Measurements from ENCODE around the gene MIEF2.

The MIEF2 gene

DNA sequence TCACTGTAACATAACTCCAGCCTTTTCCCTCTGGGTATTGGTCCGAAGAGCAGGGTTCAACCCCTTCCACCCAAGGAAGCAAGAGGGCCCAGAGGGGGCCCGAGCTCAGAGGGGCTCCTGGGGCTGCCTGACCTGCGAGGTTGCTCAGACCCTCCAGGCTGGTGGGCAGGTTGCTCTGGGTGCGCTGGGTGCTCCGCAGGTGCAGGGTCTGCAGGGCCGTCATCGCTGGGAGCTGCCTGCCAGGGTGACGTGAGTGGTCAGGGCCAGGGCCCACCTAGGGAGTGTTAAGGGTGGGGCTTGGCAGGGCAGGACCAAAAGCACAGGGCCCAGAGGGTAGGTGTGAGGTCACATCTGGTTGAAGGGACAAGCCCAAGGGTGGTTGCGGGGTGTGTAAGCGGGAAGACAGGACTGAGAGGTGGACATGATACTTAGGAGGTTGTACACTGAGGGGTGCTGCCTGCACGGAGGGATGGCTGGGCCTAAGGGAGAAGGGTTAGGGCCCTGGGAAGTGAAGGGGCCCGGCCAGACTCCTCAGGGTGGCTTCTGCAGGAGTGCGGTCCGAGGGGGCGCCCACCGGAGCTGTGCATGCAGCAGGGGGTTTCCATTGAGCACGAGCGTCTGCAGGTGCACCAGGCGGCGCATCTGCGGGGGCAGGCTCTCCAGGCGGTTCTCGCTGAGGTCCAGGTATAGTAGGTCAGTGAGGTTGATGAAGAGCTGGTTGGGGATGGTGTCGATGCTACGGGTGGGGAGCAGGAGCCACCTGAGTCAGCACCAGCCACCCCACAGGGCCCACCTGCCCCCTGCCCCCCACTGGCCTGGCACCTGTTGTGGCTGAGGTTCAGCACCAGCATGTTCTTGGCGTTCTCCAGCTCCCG lies 6.3 kb upstream of the MIEF2 start:
- no peak for ATAC-seq (replicated peaks; ENCODE audit: extremely low read depth, poor library complexity, severe bottlenecking)
- no peak overlapping the region for H3K4me3 Mint-ChIP-seq
- H3K27me3 Mint-ChIP-seq, result no peaks in the 10 kb centered on the region
- no peak for DNase-seq (ENCODE audit: low spot score in 2 of 2)
- peaks cover 16% of the 10 kb centered on the region for H3K4me1 Mint-ChIP-seq
- H3K36me3 Mint-ChIP-seq (ENCODE audit: insufficient read depth), result peaks cover 42% of the 10 kb centered on the region
- no peaks in the 10 kb centered on the region for H3K9me3 Mint-ChIP-seq
- H3K27ac Mint-ChIP-seq (ENCODE audit: low read depth), result no peak overlapping the region

DNA sequence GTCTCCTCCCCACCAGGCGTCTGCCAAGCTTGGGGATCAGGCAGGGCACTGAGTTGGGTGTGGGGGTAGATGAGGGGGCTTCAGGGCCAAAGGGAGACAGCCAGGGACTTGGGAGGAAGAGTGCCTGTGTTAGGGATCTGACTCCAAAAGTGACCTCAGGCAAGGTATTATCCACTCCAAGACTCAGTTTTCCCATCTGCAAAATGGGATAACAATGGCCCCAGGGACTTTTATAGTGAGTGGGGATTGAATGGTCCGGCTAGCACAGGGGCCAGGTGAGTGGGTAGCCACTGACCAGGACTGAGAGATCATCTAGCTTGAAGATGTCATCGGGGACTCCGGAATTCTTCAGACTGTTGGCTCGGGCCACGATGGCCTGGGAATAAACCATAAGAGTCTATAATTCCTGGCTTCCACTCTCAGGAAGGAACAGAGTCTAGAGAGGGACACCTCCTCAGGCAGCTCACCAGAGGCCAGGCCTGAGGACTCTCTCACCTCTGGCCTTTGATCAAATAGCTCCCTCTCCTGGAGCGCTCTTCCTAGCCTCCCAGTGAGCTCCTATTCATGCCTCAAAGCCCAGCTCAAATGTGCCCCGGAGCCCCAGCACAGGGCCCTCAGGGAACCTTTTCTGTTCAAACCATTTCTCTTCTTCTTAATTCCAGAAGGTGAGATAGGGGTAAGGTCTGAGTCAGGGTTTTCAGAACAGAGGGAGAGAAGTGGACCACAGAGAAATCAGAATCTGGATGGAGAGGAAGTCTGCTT lies 5.4 kb upstream of the MIEF2 start:
- no peak overlapping the region for H3K4me3 Mint-ChIP-seq
- peak overlapping the region; percentile 25 for H3K27ac Mint-ChIP-seq (ENCODE audit: low read depth)
- peaks cover 38% of the 10 kb centered on the region for H3K36me3 Mint-ChIP-seq (ENCODE audit: insufficient read depth)
- H3K9me3 Mint-ChIP-seq, result no peaks in the 10 kb centered on the region
- H3K27me3 Mint-ChIP-seq, result no peaks in the 10 kb centered on the region
- no peak for ATAC-seq (replicated peaks; ENCODE audit: extremely low read depth, poor library complexity, severe bottlenecking)
- peaks cover 21% of the 10 kb centered on the region for H3K4me1 Mint-ChIP-seq
- no peak for DNase-seq (ENCODE audit: low spot score in 2 of 2)

DNA sequence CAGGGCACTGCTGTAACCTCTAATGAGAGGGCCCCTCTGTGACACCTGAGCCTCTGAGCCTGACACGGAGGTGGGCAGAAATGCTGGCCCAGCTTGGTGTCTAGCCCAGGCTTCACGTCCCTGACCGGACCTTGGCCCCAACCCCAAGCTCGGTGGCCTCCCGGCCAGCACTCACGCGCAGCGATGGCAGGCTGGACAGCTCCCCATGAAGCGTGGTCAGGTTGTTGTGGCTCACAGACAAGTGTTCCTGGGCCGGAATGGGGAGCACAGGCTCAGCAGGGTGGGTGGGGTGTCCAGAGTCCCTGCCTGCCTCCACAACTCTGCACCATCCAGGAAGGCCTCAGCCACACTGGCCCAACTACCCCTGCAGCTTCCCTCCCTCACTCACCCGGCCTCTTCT lies 4.1 kb upstream of the MIEF2 start:
- no peak overlapping the region for H3K27ac Mint-ChIP-seq (ENCODE audit: low read depth)
- no peak for ATAC-seq (replicated peaks; ENCODE audit: extremely low read depth, poor library complexity, severe bottlenecking)
- peaks cover 35% of the 10 kb centered on the region for H3K36me3 Mint-ChIP-seq (ENCODE audit: insufficient read depth)
- peaks cover 24% of the 10 kb centered on the region for H3K4me1 Mint-ChIP-seq
- H3K9me3 Mint-ChIP-seq, result no peaks in the 10 kb centered on the region
- no peak overlapping the region for H3K4me3 Mint-ChIP-seq
- no peak for DNase-seq (ENCODE audit: low spot score in 2 of 2)
- H3K27me3 Mint-ChIP-seq, result no peaks in the 10 kb centered on the region

DNA sequence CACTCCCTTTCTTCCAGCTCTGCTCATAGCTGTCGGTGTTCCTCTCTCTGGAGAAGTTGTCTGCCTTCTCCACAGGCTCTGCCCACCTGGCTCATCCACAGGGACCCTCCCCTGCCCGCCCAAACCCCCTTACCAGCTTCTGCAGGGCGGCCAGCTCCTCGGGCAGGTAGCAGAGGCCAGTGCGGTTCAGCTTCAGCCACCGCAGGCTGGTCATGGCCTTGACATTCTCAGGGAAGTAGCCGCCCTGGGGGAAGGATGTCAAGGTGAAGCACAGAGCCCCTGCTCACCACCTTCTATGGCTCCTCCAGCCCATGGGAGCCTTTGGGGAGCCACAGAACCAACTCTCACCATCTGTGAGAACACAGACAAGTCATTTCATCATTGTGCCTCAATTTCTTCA lies 3.7 kb upstream of the MIEF2 start:
- Mint-ChIP-seq H3K4me3 (peak overlapping the region; percentile 98), H3K4me1 (peaks cover 28% of the 10 kb centered on the region), H3K9me3 (no peaks in the 10 kb centered on the region), H3K27me3 (no peaks in the 10 kb centered on the region), H3K27ac (ENCODE audit: low read depth) (no peak overlapping the region), H3K36me3 (ENCODE audit: insufficient read depth) (peaks cover 32% of the 10 kb centered on the region)
- ATAC-seq (replicated peaks; ENCODE audit: extremely low read depth, poor library complexity, severe bottlenecking) (no peak), DNase-seq (ENCODE audit: low spot score in 2 of 2) (no peak)

DNA sequence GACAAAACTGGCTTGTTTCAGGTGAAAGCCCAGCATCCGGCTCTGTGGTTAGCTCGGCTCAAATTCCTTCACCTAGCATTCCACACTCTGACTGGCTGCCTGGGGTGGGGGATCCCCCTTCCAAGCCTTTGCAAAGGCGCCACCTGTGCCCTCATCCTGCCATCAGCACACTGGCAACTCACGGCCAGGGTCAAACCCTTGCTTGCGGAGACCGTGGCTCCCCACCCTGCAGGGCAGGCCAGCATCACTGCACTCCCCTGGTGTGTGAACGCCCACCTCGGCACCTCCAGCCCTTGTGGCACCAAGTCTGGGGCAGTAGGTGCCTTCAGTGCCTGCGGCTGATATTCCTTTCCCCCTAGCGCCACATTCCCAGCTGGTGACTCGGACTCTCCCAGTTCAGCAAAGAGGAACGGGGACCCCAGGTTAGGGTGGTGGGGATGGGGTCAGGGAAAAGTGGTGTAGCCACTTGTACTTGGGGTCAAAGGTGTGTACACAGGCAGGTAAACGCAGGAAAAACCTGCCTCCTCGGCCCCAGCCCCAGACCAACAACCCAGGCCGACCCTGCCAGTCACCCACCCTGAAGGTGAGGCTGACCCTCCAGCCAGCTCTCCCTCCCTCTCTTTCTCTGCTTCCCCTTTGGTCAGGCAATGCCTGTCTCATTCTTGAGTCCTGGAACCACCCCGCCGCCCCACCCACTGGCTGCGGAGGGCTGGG lies 3.0 kb upstream of the MIEF2 start:
- Mint-ChIP-seq H3K9me3 (no peaks in the 10 kb centered on the region), H3K4me1 (peaks cover 33% of the 10 kb centered on the region), H3K36me3 (ENCODE audit: insufficient read depth) (peaks cover 29% of the 10 kb centered on the region), H3K27ac (ENCODE audit: low read depth) (peak overlapping the region; percentile 89), H3K27me3 (no peaks in the 10 kb centered on the region), H3K4me3 (peak overlapping the region; percentile 98)
- DNase-seq (ENCODE audit: low spot score in 2 of 2) (no peak), ATAC-seq (replicated peaks; ENCODE audit: extremely low read depth, poor library complexity, severe bottlenecking) (no peak)

DNA sequence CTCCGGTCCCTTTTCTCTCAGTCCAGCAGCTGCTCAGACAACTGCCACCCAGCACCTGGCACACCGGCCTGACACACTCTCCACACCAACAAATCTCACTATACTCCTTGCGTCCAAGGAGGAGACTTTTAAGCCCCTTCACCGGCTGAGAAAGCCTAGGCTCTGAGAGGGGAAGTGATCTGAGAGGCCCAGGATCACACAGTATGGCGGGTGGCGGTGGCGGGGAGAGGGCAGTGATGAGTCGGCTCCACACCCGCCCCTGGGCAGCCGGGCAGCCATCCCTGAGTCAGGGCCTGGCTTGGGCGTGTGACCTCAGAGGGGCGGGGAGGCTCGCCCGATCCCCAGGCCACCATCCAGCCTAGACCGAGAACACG lies 2.5 kb upstream of the MIEF2 start:
- DNase-seq (ENCODE audit: low spot score in 2 of 2) (peak in 1 of 2 donors; percentile 33), ATAC-seq (replicated peaks; ENCODE audit: extremely low read depth, poor library complexity, severe bottlenecking) (peak; percentile 25)
- Mint-ChIP-seq H3K4me3 (peak overlapping the region; percentile 98), H3K27ac (ENCODE audit: low read depth) (peak overlapping the region; percentile 89), H3K4me1 (peaks cover 33% of the 10 kb centered on the region), H3K9me3 (no peaks in the 10 kb centered on the region), H3K36me3 (ENCODE audit: insufficient read depth) (peaks cover 27% of the 10 kb centered on the region), H3K27me3 (no peaks in the 10 kb centered on the region)

DNA sequence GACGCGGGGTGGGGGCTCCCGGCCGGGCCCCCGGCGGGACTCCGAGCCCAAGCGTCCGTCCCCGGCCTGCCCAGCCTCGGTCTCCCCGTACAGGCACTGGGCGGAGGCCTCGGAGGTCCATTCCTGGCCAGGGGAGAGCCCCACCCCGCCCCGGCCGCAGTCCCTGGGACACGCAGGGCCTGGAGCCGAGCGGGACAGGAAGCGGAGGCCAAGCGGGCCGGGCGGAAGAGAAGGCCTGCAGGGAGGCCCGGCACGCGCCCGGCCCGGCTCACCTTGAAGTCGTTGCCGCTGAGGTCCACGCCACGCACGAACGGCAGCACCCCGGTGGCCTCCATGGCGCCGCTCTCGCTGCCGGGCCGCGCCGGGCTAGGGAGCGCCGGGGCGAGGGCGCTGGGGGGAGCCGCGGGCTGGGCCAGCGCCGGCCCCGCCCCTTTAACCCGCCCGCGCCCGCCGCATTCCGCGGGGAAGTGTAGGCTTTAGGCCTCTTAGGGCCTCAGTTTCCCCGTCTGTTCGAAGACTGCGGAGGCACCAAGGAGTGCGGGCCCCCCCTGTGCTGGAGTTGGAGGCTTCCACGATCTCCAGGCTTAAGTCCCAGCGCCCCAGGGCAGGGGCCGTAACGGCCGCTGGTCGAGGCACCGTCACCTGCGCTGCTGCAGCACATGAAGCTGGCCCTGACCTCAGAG lies 2.0 kb upstream of the MIEF2 start, which contains the start of gene FLII:
FLII (minus strand) TSS at position 383 of the 683 bp plus-strand sequence; CDS start at position 335, 48 bp downstream.
- Mint-ChIP-seq H3K27me3 (no peaks in the 10 kb centered on the region), H3K27ac (ENCODE audit: low read depth) (peak within 1 kb of the TSS; percentile 89), H3K9me3 (no peaks in the 10 kb centered on the region), H3K4me3 (peak within 1 kb of the TSS; percentile 98), H3K4me1 (peaks cover 33% of the 10 kb centered on the region), H3K36me3 (ENCODE audit: insufficient read depth) (peaks cover 25% of the 10 kb centered on the region)
- ATAC-seq (replicated peaks; ENCODE audit: extremely low read depth, poor library complexity, severe bottlenecking) (peak; percentile 30), DNase-seq (ENCODE audit: low spot score in 2 of 2) (peak; percentile 27 to 29)

DNA sequence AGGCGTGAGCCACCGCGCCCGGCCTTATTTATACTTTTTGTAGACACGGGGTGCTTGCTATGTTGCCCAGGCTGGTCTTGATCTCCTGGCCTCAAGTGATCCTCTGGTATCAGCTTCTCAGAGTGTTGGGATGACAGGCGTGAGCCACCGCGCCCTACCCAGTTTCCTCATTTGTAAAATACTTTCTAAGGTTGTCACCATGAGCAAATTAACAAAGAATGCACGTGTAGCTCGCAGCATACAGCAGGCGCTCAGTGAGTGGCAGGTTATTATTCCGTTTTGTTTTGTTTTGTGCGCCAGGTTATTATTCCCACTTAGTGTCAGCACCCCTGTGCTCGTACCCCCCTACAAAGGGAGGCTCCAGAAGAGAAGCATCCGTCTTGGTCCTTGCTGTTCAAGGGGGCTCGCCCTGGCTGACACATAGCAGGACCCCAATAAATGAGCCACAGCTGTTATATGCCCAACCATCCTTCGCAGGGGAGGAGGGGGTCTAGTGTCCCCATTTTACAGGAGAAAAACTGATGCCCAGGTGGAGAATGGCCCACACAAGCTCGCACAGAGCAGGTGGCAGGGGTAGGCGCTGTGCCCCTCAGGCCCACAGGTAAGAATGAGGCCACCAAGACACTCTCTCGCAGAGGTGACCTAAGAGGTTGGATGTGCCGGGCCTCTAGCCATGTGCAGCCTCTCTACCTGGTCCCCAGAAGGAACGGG lies 686 bp upstream of the MIEF2 start:
- no peak for DNase-seq (ENCODE audit: low spot score in 2 of 2)
- Mint-ChIP-seq H3K9me3 (no peaks in the 10 kb centered on the region), H3K27ac (ENCODE audit: low read depth) (peak overlapping the region; percentile 71), H3K36me3 (ENCODE audit: insufficient read depth) (peaks cover 18% of the 10 kb centered on the region), H3K4me1 (peaks cover 33% of the 10 kb centered on the region), H3K27me3 (no peaks in the 10 kb centered on the region), H3K4me3 (peak overlapping the region; percentile 98)
- no peak for ATAC-seq (replicated peaks; ENCODE audit: extremely low read depth, poor library complexity, severe bottlenecking)

DNA sequence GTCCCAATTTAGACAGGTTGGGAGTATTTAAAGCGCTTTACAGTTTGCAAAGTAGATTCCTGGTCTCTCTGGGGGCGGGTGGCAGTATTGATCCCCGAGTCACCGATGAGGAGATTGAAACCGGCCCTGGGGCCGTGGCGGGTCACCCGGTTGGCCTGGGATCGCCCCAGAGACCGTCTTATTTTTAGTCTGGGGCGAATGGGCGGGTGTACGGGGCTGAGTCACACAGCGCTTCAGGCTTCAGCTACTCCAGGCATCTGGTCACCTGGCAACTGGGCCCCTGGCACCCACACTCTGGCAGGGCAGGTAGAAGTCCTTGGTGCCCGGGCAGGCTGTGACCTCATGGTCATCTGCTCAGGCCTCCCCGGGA lies 669 bp downstream of the MIEF2 start:
- ATAC-seq (replicated peaks; ENCODE audit: extremely low read depth, poor library complexity, severe bottlenecking) (no peak), DNase-seq (ENCODE audit: low spot score in 2 of 2) (no peak)
- H3K27me3 Mint-ChIP-seq, result no peaks in the 10 kb centered on the region
- H3K4me3 Mint-ChIP-seq, result peak overlapping the region; percentile 98
- H3K4me1 Mint-ChIP-seq, result peaks cover 33% of the 10 kb centered on the region
- H3K9me3 Mint-ChIP-seq, result no peaks in the 10 kb centered on the region
- peaks cover 13% of the 10 kb centered on the region for H3K36me3 Mint-ChIP-seq (ENCODE audit: insufficient read depth)
- H3K27ac Mint-ChIP-seq (ENCODE audit: low read depth), result peak overlapping the region; percentile 71

DNA sequence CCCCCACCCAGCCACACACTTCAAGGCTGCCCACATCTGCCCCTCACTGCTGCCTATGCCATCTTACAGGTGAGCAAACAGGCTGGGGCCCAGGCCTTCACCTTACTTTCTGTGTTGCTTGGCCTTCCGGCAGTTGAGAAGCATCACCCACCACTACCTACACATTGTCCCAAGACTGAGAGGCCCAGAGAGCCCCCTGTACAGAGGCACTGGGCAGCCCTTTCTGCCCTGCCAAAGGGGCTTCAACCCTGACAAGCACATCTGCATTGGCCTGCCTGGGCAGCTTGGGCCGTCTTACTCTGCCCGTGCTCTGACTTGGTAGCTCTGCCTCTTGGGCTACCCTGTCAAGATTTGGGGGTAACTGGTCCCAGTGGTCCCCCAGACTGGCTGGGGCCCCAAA lies 1.2 kb downstream of the MIEF2 start:
- Mint-ChIP-seq H3K27me3 (no peaks in the 10 kb centered on the region), H3K4me1 (peaks cover 34% of the 10 kb centered on the region), H3K36me3 (ENCODE audit: insufficient read depth) (peaks cover 13% of the 10 kb centered on the region), H3K27ac (ENCODE audit: low read depth) (peak overlapping the region; percentile 71), H3K4me3 (peak overlapping the region; percentile 98), H3K9me3 (no peaks in the 10 kb centered on the region)
- no peak for ATAC-seq (replicated peaks; ENCODE audit: extremely low read depth, poor library complexity, severe bottlenecking)
- no peak for DNase-seq (ENCODE audit: low spot score in 2 of 2)

DNA sequence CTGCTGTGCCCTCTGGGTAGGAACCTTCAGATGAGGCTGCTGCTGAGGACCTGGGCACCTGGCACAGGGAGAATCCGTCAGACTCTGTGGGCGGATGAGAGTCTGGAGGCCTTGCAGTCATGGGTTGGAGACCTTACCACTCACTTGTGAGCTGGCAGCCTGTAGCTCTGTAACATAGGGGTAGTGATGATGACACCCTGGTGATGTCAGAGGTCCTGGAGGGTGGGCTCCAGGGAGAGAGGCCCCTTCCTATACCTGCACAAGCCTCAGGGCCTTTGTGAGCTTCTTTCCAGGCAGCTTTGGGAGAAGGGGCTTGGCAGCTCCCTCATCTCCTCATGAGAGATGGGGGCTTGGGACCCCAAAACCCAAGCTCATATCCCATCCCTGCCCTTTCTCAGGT lies 1.6 kb downstream of the MIEF2 start:
- no peaks in the 10 kb centered on the region for H3K9me3 Mint-ChIP-seq

More for the DNA sequence above, 1.6 kb downstream of the MIEF2 start:
- Mint-ChIP-seq H3K27ac (ENCODE audit: low read depth) (no peak overlapping the region), H3K36me3 (ENCODE audit: insufficient read depth) (peaks cover 9% of the 10 kb centered on the region), H3K4me3 (peak overlapping the region; percentile 98), H3K27me3 (no peaks in the 10 kb centered on the region), H3K4me1 (peaks cover 32% of the 10 kb centered on the region)
- DNase-seq (ENCODE audit: low spot score in 2 of 2) (no peak), ATAC-seq (replicated peaks; ENCODE audit: extremely low read depth, poor library complexity, severe bottlenecking) (no peak)

Measured in central memory CD8-positive, alpha-beta T cell (primary cell).